Suprapubic skin (tissue), 4 donors: Measurements from ENCODE around the gene B3GNT3. TPM values are rescaled to one million over a fixed set of nuclear protein-coding genes. Genes with fewer than 3 reads are reported as not detected.
A peak's percentile ranks its signal among the peaks of the same experiment; 100 is the strongest.
"Not testable (repeated sequence)": the region's sequence is repeated elsewhere in the genome, so short reads cannot be mapped to it uniquely, and the experiment has no call there.

Experiments
- DNase-seq, 2 donors: peaks; one replicate each; pipeline ENCODE4 v3.0.0-alpha.2; 2019; ENCODE audit warnings: low spot score in 2 of 2
- H3K27ac ChIP-seq: fragments of 200-600 bp; sonication (generic); one replicate; pipeline ENCODE4 v1.5.1; 2019
- H3K27me3 ChIP-seq: fragments of 200-600 bp; sonication (generic); one replicate; pipeline ENCODE4 v1.5.1; 2019
- H3K36me3 ChIP-seq: fragments of 200-600 bp; sonication (generic); one replicate; pipeline ENCODE4 v1.5.1; 2019
- H3K4me1 ChIP-seq: fragments of 200-600 bp; sonication (generic); one replicate; pipeline ENCODE4 v1.5.1; 2019
- H3K4me3 ChIP-seq: fragments of 200-600 bp; sonication (generic); one replicate; pipeline ENCODE4 v1.5.1; 2019; ENCODE audit warnings: mild to moderate bottlenecking
- H3K9me3 ChIP-seq: fragments of 200-600 bp; sonication (generic); one replicate; pipeline ENCODE4 v1.5.1; 2019
- EP300 ChIP-seq: sonication (generic); formaldehyde crosslinking; IDR thresholded peaks from one replicate; pipeline ENCODE4 v1.6.1; 2017; ENCODE audit warnings: antibody characterized with exemption
- POLR2A ChIP-seq, 2 donors: fragments of 450-650 bp; IDR thresholded peaks; one replicate each; pipeline ENCODE4 v1.6.1; 2017; ENCODE audit warnings: antibody characterized with exemption in 2 of 2, mild to moderate bottlenecking in 2 of 2, moderate library complexity in 2 of 2
- POLR2AphosphoS5 ChIP-seq, 3 donors: sonication (generic); formaldehyde crosslinking; IDR thresholded peaks; one replicate each; pipeline ENCODE4 v1.6.1; 2017; ENCODE audit warnings: antibody characterized with exemption in 3 of 3
- WGBS: methylation state at CpG from one replicate; pipeline ENCODE4 v1.1.5; 2018; 5-methylcytosine and 5-hydroxymethylcytosine counted together
- total RNA-seq, 4 donors: library from RNA; depleted of rRNA; stranded (reverse); fragments of >200 nt; gene quantifications; one replicate each; pipeline ENCODE4 v1.1.0, GENCODE V29; 2016
- TF ChIP-seq, protein P1 (sequence below), 2 donors: fragments of 200-600 bp in 1 of 2; fragments of 450-650 bp in 1 of 2; sonication (generic) in 1 of 2; IDR thresholded peaks; one replicate each; pipeline ENCODE4 v1.5.1; 2016 to 2019; ENCODE audit warnings: antibody characterized with exemption in 2 of 2, mild to moderate bottlenecking in 1 of 2, moderate library complexity in 1 of 2

B3GNT3 gene
- total RNA-seq, 4 donors from 2014 or later = 1.4 to 12.1 (median 5.9) TPM

DNA sequence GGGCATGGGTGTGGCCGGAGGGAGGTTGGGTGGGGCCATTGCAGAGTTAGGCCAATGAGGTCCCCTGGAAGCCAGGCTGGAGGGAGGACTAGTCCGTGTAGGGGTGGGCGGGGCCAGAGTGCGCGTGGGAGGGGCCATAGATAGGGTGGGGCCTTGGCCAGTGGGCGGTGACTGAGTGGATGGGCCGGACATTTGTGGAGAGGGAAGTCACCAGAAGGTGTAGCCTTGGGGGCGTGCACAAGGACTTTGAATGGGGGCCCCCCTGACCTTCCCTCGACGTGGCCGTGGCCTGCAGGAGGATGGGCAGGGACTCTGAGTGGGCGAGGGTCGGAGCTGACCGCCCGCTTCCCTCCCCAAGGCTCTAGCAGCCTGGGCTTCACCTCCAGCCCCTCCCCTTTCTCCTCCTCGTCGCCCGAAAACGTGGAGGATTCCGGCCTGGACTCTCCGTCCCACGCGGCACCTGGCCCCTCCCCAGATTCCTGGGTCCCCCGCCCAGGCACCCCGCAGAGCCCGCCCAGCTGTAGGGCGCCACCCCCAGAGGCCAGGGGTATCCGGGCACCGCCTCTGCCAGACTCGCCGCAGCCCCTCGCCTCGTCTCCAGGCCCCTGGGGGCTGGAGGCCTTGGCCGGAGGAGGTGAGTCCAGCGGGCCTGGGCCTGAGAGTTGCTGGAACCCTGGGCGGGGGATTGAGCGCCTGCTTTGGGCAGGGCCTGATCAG, 16.5 kb upstream of the B3GNT3 start:
- H3K36me3 ChIP-seq = no peaks in the 10 kb centered on the region
- H3K4me1 ChIP-seq = peaks cover 14% of the 10 kb centered on the region
- H3K27me3 ChIP-seq = peaks cover 38% of the 10 kb centered on the region
- peak overlapping the region; percentile 32 for H3K4me3 ChIP-seq
- WGBS = 6% methylated on average over 10 of the region's 37 CpGs
- no peaks in the 10 kb centered on the region for H3K9me3 ChIP-seq
- TF ChIP-seq, protein P1, sequence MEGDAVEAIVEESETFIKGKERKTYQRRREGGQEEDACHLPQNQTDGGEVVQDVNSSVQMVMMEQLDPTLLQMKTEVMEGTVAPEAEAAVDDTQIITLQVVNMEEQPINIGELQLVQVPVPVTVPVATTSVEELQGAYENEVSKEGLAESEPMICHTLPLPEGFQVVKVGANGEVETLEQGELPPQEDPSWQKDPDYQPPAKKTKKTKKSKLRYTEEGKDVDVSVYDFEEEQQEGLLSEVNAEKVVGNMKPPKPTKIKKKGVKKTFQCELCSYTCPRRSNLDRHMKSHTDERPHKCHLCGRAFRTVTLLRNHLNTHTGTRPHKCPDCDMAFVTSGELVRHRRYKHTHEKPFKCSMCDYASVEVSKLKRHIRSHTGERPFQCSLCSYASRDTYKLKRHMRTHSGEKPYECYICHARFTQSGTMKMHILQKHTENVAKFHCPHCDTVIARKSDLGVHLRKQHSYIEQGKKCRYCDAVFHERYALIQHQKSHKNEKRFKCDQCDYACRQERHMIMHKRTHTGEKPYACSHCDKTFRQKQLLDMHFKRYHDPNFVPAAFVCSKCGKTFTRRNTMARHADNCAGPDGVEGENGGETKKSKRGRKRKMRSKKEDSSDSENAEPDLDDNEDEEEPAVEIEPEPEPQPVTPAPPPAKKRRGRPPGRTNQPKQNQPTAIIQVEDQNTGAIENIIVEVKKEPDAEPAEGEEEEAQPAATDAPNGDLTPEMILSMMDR (IDR thresholded peaks at IDR 0.05) = no peak
- TF ChIP-seq POLR2A (IDR thresholded peaks at IDR 0.05) (no peak), POLR2AphosphoS5 (IDR thresholded peaks at IDR 0.05) (no peak), EP300 (no peak)
- H3K27ac ChIP-seq = no peak overlapping the region
- no peak for DNase-seq

DNA sequence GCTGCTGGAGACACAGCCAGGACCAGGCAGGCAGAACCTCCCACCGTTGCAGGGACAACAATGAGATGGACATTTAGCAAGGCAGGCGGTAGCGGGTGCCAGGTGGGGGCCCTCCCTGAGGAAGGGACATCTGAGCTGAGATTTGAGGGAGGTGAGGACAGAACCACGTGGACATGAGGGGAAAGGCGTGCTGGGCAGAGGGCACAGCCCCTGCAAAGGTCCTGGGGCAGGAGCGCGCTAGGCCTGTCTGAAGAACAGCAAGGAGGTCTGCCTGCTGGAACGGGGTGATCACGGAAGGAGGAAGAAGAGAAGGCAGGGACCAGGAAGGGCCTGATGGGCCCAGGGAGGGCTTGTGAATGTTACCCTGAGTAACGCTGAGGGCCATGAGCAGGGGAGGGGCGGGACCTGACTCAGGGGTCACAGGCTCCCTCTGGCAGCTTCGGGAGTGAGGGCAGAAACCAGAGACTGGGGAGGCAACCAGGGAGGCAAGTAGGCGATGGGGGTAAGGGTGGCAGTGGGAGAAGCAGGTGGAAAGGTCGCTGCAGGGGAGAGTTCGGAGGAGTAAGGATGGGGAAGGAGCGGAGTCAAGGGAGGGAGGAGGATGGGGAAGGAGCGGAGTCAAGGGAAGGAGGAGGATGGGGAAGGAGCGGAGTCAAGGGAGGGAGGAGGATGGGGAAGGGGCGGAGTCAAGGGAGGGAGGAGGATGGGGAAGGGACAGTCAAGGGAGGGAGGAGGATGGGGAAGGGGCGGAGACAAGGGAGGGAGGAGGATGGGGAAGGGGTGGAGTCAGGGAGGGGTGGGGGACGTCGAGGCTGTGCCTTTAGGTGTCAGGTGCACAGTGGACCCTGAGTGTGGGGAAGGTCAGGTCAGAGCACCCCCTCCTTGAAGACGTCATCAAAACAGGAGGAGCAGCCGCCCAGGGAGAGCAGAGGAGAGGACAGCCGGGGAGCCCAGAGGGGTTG, 15.7 kb upstream of the B3GNT3 start:
- H3K27me3 ChIP-seq = peaks cover 38% of the 10 kb centered on the region
- 20% methylated on average over 25 of the region's 25 CpGs for WGBS
- no peaks in the 10 kb centered on the region for H3K36me3 ChIP-seq
- peak overlapping the region; percentile 32 for H3K4me3 ChIP-seq
- no peak overlapping the region for H3K27ac ChIP-seq
- TF ChIP-seq POLR2A (IDR thresholded peaks at IDR 0.05) (no peak), POLR2AphosphoS5 (IDR thresholded peaks at IDR 0.05) (no peak), EP300 (no peak)
- TF ChIP-seq, protein P1 (IDR thresholded peaks at IDR 0.05) = no peak
- H3K4me1 ChIP-seq = peaks cover 14% of the 10 kb centered on the region
- H3K9me3 ChIP-seq = no peaks in the 10 kb centered on the region
- no peak for DNase-seq

DNA sequence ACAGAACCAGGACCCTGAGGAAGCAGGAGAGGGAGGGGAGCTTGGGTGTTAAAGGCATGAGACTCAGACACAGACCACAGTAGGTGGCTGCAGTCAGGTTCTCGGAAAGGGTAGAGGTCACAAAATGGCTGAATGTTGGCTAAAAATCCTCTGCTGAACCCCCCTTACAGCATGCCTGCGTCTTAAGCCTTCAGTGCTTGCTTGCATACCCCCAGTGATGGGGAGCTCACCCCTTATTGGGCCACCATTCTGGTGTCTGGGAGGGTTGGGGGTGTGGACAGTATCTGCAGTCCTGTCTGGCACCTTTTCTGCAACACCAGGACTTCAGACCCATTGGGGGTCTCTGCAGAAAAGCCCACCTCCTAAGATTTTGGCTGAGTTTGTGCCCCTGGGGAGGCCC, 14.2 kb upstream of the B3GNT3 start:
- peaks cover 38% of the 10 kb centered on the region for H3K27me3 ChIP-seq
- TF ChIP-seq EP300 (no peak), POLR2A (IDR thresholded peaks at IDR 0.05) (no peak), POLR2AphosphoS5 (IDR thresholded peaks at IDR 0.05) (no peak)
- TF ChIP-seq, protein P1 (IDR thresholded peaks at IDR 0.05) = no peak
- no peak overlapping the region for H3K4me3 ChIP-seq
- peaks cover 14% of the 10 kb centered on the region for H3K4me1 ChIP-seq
- 87% methylated on average over 2 of the region's 2 CpGs for WGBS
- H3K9me3 ChIP-seq = no peaks in the 10 kb centered on the region
- H3K36me3 ChIP-seq = no peaks in the 10 kb centered on the region
- H3K27ac ChIP-seq = no peak overlapping the region
- DNase-seq = no peak

DNA sequence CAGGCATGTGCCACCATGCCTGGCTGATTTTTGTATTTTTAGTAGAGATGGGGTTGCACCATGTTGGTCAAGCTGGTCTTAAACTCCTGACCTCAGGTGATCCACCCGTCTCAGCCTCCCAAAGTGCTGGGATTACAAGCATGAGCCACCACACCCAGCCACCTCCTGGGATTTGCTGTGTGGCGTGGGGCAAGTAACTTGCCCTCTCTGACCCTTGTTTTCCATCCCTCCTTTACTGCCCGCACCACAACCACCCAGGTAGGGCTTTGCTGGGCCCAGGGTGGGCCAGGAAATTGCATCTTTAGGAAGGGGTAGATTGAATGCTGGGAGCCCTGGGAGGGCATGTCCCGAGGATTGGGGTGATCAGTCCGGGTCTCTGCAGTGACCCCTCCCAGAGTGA, 11.2 kb upstream of the B3GNT3 start:
- H3K9me3 ChIP-seq, H3K36me3 ChIP-seq, H3K4me1 ChIP-seq, DNase-seq, H3K27ac ChIP-seq, H3K4me3 ChIP-seq: not testable (repeated sequence)
- 75% methylated on average over 3 of the region's 5 CpGs for WGBS
- H3K27me3 ChIP-seq = peaks cover 25% of the 10 kb centered on the region

DNA sequence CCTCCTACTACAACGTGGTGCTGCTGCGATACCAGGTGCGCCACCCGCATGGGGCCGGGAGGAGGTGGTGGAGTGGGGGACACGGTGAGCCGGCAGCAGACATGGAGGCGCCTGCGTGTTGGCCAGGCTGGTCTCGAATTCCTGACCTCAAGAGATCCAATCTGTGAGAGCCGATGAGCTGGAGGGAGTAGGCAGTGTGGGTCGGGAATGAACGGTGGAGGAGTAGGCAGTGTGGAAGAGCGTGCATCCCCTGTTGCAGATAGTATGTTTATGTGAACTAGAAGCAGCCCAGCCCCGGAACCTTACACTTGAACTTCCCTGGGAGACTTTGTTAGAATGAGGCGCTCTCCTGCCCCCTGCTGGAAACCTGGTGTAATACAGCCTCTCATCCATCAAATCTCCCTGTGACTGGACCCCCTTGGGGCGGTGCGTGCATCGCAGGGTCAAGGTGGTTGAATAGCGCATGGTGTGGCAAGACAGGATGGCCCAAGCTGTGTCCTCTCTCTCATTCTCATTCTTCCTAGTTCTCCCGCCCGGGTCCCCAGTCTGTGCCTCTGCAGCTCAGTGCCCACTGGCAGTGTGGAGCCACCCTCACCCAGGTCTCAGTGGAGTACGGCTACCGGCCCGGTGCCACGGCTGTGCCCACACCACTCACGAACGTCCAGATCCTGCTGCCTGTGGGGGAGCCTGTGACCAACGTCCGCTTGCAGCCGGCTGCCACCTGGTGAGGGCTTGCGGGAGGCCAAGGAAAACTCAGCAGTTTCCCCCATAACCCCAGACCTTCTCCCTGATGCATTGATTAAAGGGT, 10.5 kb upstream of the B3GNT3 start:
- no peak overlapping the region for H3K4me3 ChIP-seq
- H3K27me3 ChIP-seq = peaks cover 18% of the 10 kb centered on the region
- TF ChIP-seq, protein P1 (IDR thresholded peaks at IDR 0.05) = peak; percentile 47 to 71
- TF ChIP-seq POLR2A (IDR thresholded peaks at IDR 0.05) = no peak
- H3K4me1 ChIP-seq = peaks cover 2% of the 10 kb centered on the region
- WGBS = 63% methylated on average over 25 of the region's 32 CpGs
- H3K27ac ChIP-seq = no peak overlapping the region
- no peak for DNase-seq
- no peaks in the 10 kb centered on the region for H3K9me3 ChIP-seq
- no peaks in the 10 kb centered on the region for H3K36me3 ChIP-seq
